Placental pericyte (primary cell): Measurements from ENCODE around the gene TMEM135. TPM values are rescaled to one million over a fixed set of nuclear protein-coding genes. Genes with fewer than 3 reads are reported as not detected.

Source experiments
- total RNA-seq: library from RNA; depleted of rRNA; stranded (reverse); fragments of >200 nt; gene quantifications from 2 replicates; pipeline ENCODE4 v1.2.3, GENCODE V29; 2012

Gene TMEM135
- total RNA-seq: 25.9 and 33.0 TPM in 2 replicates

GRCh38 chr11:87037450-87038234 is at the start of gene TMEM135:
Gene TMEM135 (plus strand): TSS chr11:87037934. CDS start chr11:87038046, 112 bp downstream.

Other genes with a start within 250 kb of the TMEM135 start
- gene PRSS23, start 237.4 kb upstream of the TMEM135 start, total RNA-seq: 10.1 and 180 TPM in 2 replicates
- 7.9 and 12.9 TPM in 2 replicates for gene FZD4, start 82.5 kb upstream of the TMEM135 start, total RNA-seq